HG02840 (cell line): Measurements from ENCODE around the gene AMPD2.

ENCODE experiments used
- ATAC-seq: cut with Tn5 transposase; IDR thresholded peaks from one replicate; pipeline ENCODE4 v1.9.1; 2021; ENCODE audit warnings: mild to moderate bottlenecking, moderate library complexity, moderate number of reproducible peaks; ENCODE audit not compliant: unreplicated experiment, low FRiP score

The AMPD2 gene

DNA sequence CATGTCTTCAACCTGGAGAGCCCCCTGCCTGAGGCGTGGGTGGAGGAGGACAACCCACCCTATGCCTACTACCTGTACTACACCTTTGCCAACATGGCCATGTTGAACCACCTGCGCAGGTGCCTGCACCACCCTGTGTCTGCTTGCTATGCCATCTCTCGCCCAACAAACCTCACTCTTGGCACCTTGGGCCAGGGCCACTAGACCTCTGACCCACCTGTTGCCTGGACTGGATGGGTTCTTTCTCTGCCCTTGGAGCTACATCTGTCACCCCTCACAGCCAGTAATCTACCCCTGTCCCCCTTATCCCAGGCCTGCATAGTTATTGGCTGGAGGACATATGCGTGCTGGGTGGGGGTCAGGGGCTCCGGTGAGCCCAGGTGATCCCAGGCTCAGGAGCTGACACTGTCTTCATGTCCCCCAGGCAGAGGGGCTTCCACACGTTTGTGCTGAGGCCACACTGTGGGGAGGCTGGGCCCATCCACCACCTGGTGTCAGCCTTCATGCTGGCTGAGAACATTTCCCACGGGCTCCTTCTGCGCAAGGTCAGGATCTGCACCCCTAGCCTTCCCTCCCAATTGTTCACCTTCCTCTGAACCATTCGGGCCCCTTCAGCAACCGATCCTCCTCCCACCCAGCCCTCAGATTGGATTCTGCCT lies 9.9 kb downstream of the AMPD2 start:
- ATAC-seq, result no peak

DNA sequence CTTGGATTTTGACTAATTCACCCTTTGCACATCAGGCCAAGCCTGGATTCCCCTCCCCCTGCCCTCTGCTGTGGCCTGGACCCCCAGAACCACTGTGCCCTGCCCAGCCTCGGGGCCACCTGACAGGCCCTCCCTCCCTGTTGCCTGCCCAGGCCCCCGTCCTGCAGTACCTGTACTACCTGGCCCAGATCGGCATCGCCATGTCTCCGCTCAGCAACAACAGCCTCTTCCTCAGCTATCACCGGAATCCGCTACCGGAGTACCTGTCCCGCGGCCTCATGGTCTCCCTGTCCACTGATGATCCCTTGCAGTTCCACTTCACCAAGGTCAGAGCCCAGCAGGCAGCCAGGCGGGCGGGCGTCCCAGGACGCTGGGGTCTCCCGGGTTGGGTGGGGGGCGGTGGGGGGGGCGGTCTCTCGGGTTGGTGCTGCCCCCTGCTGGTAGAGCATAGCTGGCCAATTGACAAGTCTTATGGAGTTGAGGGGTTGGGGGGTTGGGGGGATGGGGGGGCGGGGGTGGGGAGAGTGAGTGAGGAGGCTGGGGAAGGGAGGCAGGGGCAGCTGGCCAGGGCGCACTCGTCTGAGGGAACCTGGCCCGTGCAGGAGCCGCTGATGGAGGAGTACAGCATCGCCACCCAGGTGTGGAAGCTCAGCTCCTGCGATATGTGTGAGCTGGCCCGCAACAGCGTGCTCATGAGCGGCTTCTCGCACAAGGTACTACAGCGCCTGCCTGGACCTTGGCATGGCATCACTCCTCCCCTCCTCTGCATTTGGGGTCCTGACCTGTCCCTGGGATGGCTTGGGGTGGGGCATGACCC lies 10.7 kb downstream of the AMPD2 start:
- ATAC-seq, result no peak

DNA sequence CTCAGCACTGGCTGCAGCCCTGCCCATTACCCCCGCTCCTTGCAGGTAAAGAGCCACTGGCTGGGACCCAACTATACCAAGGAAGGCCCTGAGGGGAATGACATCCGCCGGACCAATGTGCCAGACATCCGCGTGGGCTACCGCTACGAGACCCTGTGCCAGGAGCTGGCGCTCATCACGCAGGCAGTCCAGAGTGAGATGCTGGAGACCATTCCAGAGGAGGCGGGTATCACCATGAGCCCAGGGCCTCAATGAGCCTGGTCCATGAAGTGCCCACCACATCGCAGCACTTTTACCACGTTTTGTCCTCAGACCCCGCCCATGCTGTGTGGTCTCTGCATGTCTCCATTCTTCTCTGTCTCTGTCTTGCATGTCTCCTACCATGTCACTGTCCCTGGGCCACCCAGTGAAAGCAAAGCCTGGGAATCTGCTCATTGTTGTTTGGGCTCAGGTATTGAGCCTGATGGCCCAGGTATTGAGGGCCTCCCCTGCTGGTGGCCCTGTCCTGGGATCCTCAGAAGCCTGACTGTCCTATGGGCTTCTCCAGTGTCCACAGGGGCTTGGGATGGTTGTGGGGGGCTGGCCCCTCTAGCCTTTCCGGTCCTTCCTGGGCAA lies 11.4 kb downstream of the AMPD2 start:
- ATAC-seq, result no peak

DNA sequence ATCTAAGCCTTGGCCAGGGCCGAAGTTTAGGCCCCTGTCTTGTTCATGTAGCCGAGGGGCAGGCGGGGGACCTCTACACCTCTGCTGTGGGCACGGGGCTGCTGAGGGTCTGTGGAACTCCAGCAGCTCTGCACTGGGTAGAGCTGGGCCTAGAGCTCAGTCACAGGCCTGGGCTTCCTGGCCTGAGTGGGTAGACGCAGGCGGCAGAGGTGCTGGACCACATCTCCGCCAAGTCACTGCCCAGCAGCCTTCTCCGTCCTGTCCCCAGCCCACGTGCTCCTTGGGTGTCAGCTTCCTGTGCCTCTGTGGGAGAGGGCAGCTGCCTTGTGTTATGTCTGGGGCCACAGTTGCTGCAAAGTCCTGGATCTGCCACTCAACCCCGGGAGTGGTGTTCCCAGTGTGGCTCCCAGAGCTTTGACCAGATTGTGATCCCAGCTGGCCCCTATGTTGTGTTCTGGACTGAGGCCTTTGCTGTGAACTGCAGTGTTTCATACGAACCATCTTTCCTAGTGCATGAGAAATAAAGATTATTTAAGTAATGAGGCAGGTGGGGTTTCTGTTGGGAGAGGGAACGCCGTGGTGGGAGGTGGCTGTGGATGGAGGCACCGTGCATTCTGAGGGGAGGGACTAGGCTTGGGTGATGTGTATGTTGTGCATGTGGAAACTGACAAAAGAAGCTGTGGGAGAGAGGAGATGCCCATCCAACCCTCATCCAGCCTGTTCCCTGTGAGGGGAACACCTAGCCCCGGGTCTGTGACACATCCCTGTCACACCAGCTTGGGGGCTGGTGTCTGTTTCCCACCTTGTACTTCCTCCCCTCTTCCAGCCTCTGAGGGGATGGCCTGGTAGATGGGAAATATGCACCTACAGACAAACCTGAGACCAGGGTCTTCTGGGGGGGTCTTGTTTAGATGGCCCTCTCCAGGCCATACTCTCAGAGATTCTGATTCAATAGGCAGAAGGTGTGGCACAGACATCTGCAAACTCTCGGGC lies 12.2 kb downstream of the AMPD2 start:
- ATAC-seq, result no peak

DNA sequence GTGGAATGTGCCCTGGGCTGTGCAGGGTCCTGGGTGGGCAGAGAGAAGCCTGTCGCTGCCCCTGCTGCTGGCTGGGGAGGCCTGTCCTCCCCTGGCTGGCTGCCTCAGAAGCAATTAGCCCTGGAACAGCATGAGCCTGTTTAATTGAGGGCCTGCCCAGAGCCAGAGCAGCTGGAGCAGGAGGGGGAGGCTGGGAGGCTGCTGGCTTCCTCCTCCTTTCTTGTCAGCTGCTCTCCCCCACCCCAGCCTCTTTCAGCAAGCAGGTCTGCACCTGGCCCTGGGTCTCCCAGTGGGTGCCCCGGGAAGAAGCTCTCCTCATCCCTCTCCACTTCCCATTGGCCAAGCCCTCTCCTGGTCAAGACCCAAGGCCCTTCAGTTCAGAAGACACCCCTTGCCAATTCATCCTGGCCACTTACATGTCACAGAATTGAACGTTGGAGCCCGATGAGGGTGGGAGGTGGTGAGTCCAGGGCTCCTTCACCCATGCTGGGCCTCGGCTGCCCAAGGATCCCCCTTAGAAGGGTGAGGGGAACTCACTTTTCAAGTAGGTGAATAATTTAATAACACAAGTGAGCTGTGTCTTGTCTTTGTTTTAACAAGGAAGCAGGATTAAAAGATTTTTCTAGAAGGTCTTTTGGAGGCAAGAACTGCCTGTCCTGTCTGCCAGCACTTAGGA lies 13.2 kb downstream of the AMPD2 start:
- ATAC-seq, result no peak

DNA sequence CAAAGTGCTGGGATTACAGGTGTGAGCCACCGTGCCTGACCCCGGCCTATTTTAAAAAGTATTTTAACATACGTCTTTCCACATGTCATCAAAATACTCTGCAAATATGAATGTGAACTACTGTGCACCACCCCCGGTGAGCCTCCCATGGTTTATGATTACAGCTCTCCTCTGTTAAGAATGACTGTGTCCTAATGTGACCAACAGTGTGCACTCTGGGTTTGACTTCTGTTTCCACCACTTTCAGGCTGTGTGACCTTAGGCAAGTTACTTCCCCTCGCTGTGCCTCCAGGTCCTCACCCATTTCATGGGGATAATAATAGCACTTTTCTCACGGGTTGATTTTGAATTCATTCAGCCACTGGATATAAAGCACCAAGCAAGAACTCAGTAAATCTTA lies 14.7 kb downstream of the AMPD2 start:
- ATAC-seq, result no peak

DNA sequence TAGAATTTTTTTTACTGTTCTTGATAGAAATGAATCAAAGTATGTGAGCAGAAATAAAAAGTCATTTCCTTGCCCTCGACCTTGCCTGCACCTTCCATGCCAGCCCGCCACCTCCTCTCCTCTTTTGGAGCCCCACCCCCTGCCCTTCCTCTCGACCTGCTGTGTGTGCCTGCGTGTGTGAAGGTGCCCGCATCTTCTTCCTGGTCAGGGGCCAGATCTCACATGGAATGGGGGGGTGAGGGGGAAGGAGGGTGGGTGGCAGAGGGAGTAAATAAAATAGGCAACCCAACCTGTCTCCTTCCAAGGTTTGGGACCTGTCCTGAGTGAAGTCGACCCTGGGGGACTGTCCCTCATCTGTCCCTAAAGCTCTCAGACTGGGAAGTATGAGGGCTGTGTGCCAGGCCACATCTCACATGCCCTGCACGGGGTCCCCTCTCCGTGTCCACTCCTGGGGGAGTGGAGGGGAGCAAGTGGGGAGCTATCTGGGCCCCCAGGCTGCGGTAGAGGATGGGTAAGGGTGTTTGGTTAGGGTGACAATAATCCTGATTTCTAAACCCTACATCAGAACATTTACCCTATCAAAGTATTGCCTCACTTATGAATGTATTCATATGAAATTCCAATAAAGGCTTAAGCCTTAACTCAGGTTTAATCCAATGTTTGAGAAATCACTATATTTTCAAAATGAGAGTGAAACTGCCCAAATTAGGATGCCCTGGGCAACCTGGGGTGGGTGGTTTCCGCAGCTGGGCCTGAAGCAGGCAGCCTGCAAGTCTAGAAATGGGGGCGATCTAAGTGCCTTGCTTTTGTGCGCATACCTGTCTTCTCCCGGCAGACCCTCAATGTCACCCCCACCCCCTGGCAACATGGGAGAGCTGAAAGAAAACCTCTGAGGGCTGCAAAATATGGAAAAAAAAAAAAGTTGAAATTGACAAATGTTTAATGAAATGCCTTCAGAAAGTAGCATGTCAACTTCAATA lies 15.4 kb downstream of the AMPD2 start:
- no peak for ATAC-seq

DNA sequence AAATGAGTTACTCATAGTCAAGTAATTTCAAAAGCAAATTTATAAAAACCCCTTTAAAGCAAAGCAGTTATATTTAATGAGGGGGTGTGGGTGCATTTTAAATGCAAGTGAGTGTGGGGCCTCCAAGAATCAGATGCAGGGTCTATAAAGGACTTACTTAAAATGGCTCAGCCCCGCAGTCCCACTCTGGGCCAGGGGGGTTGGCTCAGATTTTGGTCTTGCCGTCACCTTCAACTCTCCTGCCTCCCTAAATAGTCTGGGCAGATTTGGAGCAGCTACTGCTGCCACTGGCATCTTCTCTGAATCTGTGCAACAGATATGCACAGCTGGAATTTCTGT lies 16.2 kb downstream of the AMPD2 start:
- ATAC-seq, result no peak

DNA sequence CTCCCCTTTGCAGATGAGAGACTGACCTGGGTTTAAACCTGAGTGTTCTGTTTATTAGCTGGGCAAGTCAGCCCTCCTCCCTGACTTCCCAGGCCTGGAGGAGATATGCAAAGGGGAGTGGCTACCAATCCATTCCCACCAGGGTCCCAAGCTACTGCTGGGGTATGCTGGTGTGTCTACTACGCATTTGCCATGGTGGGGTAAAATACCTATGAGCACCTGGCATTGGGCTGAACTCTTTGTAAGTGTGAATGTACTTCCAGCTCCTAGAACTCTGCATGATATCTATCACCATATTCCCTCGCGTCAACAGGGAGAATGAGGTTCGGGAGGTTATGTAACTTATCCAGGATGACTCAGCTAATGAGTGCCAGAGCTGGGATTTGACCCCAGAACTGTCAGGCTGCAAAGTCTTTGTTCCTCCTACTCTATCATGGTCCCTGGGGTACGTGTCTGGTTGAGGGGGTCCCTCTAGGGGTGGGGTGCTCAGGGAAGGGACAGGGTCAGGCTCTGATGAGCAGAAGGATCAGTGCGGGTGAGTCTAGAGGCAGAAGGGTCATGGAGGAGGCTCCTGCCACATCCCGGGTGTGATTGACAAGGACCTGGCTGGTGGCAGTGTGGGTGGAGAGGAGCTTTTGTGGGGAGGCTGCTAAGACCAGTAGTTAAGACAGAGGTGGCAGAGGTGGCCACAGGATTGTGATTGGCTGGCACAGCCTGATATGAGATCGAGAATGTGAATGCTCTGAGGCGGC lies 16.7 kb downstream of the AMPD2 start:
- ATAC-seq, result no peak

DNA sequence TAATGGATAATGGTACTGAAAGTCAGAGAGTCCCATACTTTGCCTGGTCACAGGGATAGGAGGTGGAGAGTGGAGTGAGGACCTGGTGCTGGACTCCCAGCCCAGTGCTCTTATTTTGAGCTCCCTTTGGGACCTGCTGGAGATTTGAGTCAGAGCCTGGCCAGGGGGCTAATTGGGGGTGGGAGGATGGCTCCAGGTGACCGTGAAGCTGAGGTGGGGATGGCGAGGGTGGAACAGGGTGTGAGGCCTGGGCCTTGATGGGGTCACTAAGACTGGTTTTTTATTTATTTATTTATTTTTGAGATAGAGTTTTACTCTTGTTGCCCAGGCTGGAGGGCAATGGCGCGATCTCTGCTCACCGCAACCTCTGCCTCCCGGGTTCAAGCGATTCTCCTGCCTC lies 17.8 kb downstream of the AMPD2 start:
- ATAC-seq, result no peak

DNA sequence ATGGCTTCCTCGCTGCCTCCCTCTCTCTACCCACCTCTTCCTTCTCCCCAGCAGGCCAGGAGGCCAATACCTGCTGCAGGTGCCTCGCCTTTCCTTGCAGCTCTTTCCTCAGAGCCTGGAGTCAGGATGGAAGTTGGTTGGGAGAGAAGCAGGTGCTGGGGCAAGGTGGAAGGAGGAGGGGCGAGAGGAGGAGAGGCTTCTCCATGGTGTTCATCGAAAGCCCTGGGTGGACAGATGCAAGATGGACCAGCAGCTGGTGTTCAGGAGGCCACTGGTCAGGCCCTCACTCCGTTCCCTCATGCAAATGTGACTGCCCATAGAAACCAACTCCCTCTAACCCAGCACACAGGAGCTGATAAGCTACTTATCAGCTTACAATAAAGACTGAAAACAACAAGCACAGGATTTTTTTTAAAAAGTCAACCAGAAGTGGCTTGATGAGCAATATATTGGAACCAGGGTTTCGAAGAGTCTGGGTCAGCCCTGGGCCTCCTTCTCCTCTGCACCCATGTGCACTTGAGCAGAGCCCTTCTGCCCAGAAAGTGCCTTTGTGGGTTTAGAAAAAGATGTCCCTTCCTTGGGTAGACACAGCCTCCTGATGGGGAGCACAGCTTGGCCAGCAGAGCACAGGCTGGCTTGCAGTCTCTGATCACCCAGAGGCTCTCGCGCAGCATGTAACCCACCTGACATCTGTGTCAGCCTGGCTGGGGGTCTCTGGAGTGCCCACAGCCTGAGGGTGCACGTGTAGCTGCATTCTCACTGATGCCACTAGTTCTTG lies 19.6 kb downstream of the AMPD2 start:
- no peak for ATAC-seq

DNA sequence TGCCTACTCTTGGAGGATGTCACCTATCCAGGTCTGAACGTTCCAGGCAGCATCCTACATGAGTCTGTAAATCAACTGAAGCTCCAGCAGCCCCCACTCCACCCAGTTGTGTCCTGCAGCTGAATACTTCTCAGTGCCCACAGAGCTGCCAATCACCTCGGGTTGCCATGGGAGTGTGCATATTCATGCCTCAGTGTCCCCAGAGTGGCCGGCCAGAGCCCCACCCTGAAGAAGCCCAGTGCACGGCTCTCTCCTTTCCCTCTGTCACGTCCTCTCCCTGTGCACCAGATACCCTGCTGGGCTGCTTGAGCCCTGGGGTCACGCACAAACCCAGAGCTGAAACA lies 20.2 kb downstream of the AMPD2 start:
- ATAC-seq, result no peak

DNA sequence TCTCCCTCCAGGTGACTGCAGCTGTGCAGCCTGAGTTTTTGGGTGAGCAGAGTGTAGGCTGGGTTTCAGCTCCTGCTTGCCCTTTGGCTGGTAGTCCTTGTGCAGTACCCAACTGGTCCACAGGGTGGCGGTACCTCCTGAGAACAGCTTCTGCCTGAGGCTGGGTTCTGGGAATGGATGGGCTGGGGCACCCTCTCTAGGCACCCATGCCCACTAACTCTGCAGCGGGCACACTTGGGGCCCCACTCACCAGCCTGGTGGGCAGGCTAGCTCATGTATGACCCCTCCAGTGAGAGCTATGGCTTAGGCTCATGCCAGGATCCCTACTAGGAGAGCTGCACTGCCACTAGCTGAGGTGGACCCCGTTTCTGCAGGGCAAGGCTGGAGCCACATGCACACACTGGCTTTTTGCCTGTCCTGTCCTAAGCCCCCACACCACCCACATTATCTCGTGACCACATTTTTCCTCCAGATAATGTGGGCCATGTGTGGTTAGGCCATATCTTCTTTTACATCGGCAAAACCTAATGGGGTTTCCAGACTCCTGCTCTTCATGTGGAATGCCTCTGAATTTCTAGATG lies 20.7 kb downstream of the AMPD2 start:
- ATAC-seq, result no peak

DNA sequence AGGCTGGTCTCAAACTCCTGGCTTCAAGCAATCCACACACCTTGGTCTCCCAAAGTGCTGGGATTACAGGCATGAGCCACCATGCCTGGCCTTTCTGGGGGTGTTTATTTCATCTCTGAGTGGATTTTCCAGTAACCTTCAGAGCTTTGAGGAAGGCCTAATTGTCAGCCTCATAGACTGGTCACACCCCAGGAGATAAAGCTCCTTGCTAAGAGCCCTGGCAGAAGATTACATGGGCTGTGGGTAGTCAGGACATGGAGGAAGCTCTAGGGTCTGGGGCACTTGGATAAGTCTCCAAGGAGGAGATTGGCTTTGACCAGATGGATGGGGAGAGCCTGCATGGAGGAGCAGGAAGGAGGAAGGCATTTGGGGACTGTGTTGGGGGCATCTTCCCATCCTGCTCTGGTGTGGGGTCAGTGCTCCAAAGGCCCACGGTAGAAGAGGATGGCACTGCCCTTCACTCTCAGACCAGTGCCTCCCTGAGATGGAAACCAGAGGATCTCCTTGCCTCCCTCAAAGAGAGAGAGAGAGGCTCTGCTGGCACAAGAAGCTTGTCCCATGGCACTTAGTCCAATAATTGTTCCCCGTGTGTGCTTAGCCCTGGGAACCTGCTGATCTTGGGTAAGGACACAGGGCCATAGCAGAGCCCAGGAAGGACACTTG lies 21.6 kb downstream of the AMPD2 start:
- no peak for ATAC-seq

DNA sequence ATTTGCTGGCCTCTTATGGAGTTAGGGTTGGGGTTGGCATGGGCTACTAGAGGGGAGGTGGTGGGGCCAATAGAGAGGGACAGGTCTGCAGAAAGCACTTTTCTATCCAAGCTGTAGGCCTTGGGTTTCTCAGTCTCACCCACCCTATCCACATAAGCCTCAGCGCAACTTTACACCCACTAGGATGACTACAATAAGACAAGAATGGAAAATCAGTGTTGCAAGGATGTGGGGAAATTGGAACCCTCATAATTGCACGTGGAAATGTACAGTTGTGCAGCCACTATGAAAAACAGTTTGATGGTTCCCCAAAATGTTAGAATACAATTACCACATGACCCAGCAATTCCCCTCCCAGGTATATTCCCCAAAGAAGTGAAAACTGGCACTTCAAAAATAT lies 22.2 kb downstream of the AMPD2 start:
- ATAC-seq, result no peak

DNA sequence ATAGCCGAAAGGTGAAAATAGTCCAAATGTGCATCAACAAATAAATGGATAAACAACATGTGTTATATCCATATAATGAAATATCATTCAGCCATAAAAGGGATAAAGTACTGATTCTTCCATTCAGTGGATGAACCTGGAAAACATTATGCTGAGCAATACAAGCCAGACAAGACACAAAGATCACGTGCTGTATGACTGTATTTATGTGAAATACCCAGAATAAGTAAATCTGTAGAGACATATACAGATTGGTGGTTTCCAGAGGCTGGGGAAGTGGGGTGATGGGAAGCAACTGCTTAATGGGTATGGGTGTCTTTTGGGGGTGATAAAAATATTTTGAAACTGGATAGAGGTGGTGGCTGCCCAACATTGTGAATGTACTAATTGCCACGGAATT lies 23.0 kb downstream of the AMPD2 start:
- no peak for ATAC-seq
